Uterus (tissue), 4 donors: ENCODE results near the gene TSPAN11. TPM values are rescaled to one million over a fixed set of nuclear protein-coding genes. Genes with fewer than 3 reads are reported as not detected.

Source experiments
- DNase-seq, 2 donors: peaks; one replicate each; pipeline ENCODE4 v3.0.0-alpha.2; 2019 to 2020
- H3K27ac ChIP-seq, 2 donors: fragments of 200-600 bp; sonication (generic); 1 replicate in 1 of 2; 2 replicates in 1 of 2; pipeline ENCODE4 v1.5.1; 2016 to 2018
- H3K27me3 ChIP-seq, 2 donors: fragments of 200-600 bp; sonication (generic); one replicate each; pipeline ENCODE4 v1.5.1; 2018 to 2019; ENCODE audit warnings: control low read depth in 1 of 2
- H3K36me3 ChIP-seq, 2 donors: fragments of 200-600 bp; sonication (generic); one replicate each; pipeline ENCODE4 v1.5.1; 2019; ENCODE audit warnings: control low read depth in 1 of 2
- H3K4me1 ChIP-seq, 2 donors: fragments of 200-600 bp; sonication (generic); one replicate each; pipeline ENCODE4 v1.5.1; 2018 to 2019; ENCODE audit warnings: control low read depth in 1 of 2
- H3K4me3 ChIP-seq, 2 donors: fragments of 200-600 bp; sonication (generic); 1 replicate in 1 of 2; 2 replicates in 1 of 2; pipeline ENCODE4 v1.5.1; 2018 to 2019; ENCODE audit warnings: mild to moderate bottlenecking in 1 of 2
- H3K9me3 ChIP-seq, 2 donors: fragments of 200-600 bp; sonication (generic); one replicate each; pipeline ENCODE4 v1.5.1; 2019; ENCODE audit warnings: control low read depth in 1 of 2
- POLR2A ChIP-seq, 2 donors: fragments of 450-650 bp; IDR thresholded peaks; one replicate each; pipeline ENCODE4 v1.6.1; 2016; ENCODE audit warnings: antibody characterized with exemption in 2 of 2, mild to moderate bottlenecking in 1 of 2, moderate library complexity in 1 of 2
- intact Hi-C: fragments of 100-400 bp; cut with DNase I; formaldehyde crosslinking; loops from one replicate; pipeline ENCODE4 v1.15.1; 2023; ENCODE audit warnings: low total_unique reads
- total RNA-seq, 4 donors: library from RNA; depleted of rRNA in 3 of 4; stranded (reverse); fragments of >200 nt in 3 of 4; gene quantifications; one replicate each; pipeline versions ENCODE4 v1.1.0 to v1.2.4, GENCODE V29; 2014 to 2023
- TF ChIP-seq, protein P1 (sequence below), 4 experiments: fragments of 200-600 bp in 2 of 4; fragments of 450-650 bp in 2 of 4; sonication (generic) in 2 of 4; IDR thresholded peaks; one replicate each; pipeline ENCODE4 v1.5.1; 2016 to 2019; ENCODE audit warnings: antibody characterized with exemption in 4 of 4, mild to moderate bottlenecking in 2 of 4, moderate library complexity in 1 of 4
- donor health status: DM: yes; HTN: yes; CAD: no.

Gene TSPAN11
- total RNA-seq, 4 donors from 2014 or later = 0.51 to 9.4 (median 0.88) TPM

DNA sequence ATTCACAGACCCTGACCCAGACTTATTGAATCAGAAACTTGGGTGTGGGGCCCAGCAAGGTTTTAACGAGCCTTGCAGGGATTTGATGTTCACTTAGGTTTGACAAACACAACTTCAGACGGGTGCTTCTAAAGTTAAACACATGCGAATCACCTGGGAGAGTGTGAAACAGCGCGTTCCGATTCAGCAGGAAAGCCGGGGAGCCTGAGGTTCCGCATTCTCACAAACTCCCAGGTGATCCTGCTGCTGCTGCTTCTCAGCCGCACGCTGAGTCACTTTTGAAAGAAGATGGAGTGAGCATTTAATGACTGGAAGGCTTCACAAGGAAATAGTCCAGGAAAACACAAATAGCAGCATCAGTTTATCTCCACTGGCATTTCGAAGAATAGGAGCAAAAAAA is 102.9 kb downstream of the TSPAN11 start:
- no peaks in the 10 kb centered on the region for H3K4me1 ChIP-seq
- no peak overlapping the region for H3K4me3 ChIP-seq
- TF ChIP-seq, protein P1, sequence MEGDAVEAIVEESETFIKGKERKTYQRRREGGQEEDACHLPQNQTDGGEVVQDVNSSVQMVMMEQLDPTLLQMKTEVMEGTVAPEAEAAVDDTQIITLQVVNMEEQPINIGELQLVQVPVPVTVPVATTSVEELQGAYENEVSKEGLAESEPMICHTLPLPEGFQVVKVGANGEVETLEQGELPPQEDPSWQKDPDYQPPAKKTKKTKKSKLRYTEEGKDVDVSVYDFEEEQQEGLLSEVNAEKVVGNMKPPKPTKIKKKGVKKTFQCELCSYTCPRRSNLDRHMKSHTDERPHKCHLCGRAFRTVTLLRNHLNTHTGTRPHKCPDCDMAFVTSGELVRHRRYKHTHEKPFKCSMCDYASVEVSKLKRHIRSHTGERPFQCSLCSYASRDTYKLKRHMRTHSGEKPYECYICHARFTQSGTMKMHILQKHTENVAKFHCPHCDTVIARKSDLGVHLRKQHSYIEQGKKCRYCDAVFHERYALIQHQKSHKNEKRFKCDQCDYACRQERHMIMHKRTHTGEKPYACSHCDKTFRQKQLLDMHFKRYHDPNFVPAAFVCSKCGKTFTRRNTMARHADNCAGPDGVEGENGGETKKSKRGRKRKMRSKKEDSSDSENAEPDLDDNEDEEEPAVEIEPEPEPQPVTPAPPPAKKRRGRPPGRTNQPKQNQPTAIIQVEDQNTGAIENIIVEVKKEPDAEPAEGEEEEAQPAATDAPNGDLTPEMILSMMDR (IDR thresholded peaks at IDR 0.05) = no peak
- no peak for TF ChIP-seq POLR2A (IDR thresholded peaks at IDR 0.05)
- no peak overlapping the region for H3K27ac ChIP-seq
- intact Hi-C loops = no loop called here
- H3K9me3 ChIP-seq = no peaks in the 10 kb centered on the region
- H3K36me3 ChIP-seq = no peaks in the 10 kb centered on the region
- no peak for DNase-seq
- no peaks in the 10 kb centered on the region for H3K27me3 ChIP-seq

DNA sequence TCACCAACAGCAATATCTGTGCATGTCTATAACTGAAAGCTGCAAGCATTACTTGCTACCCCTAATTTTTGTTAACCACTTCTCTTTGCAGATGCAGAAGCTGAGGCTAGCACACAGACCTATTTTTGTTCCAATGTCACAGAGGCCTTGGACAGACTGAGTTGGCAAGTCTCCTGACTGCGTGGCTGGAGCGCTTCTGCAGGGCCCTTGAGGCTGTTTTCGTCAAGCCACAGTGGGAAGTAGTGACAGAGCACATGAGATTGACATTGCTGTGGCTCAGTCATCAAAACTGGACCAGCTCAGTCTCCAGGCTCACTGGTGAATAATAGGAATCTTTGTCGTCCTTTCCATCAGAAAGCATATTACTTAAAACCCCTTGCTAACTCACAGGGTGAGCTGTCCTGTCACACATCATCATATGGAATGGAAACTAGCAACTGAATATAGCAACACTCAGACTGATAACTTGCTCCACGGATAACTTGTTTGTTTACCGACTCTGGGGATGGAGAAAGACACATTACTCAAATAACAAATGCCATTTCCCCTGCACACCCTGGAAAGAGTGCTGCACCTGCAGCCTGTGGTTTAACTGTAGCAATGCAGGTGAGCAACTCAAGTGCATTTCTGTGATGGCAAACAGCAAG is 103.5 kb downstream of the TSPAN11 start:
- Histone ChIP-seq H3K27ac (no peak overlapping the region), H3K27me3 (no peaks in the 10 kb centered on the region), H3K4me1 (no peaks in the 10 kb centered on the region), H3K4me3 (no peak overlapping the region), H3K9me3 (no peaks in the 10 kb centered on the region), H3K36me3 (no peaks in the 10 kb centered on the region)
- DNase-seq = no peak
- intact Hi-C loops = no loop called here
- TF ChIP-seq POLR2A (IDR thresholded peaks at IDR 0.05) = no peak
- TF ChIP-seq, protein P1 (IDR thresholded peaks at IDR 0.05) = no peak

DNA sequence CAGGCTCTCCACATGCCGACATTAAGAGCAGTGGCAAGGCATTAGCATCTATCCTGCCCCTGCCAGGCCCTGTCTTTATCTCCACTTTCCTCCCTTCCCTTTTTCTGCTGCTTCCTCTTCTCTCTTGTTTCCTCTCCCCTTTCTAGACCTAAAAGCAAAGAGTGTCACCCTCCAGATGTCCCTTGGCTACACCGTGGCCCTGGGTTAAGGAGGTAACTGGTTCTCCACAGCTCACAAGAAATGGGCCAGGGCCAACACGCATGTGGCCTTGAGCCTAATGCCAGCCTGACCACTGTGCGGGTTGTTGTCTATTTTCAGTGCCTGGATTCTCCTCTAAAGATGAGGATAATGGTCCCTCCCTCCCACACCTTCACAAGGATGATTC is 105.4 kb downstream of the TSPAN11 start:
- TF ChIP-seq, protein P1 (IDR thresholded peaks at IDR 0.05) = no peak
- no peak for TF ChIP-seq POLR2A (IDR thresholded peaks at IDR 0.05)
- H3K4me1 ChIP-seq = no peaks in the 10 kb centered on the region
- no peaks in the 10 kb centered on the region for H3K27me3 ChIP-seq
- no peak overlapping the region for H3K27ac ChIP-seq
- H3K4me3 ChIP-seq = no peak overlapping the region
- intact Hi-C loops = no loop called here
- no peaks in the 10 kb centered on the region for H3K36me3 ChIP-seq
- no peaks in the 10 kb centered on the region for H3K9me3 ChIP-seq
- DNase-seq = no peak

DNA sequence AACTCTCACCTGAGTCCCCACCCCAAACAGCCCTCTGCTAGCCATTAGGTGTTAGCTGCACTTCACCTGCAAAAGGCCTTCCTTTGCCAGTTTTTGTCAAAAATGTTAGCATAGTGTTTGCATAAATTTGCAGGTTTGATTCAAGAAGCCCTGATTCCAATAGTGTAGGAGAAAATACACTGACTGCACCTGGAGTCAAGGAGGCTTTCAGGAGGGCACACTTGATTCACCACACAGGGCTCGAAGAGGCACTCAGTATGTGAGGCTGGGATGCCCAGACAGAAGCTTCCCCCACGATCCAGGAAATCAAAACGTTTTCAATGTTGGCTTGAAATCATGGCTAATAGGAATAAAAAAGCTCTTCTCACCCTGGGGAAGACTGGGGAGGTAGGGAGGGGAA is 106.6 kb downstream of the TSPAN11 start:
- H3K27me3 ChIP-seq = no peaks in the 10 kb centered on the region
- H3K27ac ChIP-seq = no peak overlapping the region
- H3K36me3 ChIP-seq = no peaks in the 10 kb centered on the region
- no peak for DNase-seq
- H3K4me1 ChIP-seq = no peaks in the 10 kb centered on the region
- TF ChIP-seq, protein P1 (IDR thresholded peaks at IDR 0.05) = no peak
- TF ChIP-seq POLR2A (IDR thresholded peaks at IDR 0.05) = no peak
- no peaks in the 10 kb centered on the region for H3K9me3 ChIP-seq
- intact Hi-C loops = no loop called here
- H3K4me3 ChIP-seq = no peak overlapping the region

DNA sequence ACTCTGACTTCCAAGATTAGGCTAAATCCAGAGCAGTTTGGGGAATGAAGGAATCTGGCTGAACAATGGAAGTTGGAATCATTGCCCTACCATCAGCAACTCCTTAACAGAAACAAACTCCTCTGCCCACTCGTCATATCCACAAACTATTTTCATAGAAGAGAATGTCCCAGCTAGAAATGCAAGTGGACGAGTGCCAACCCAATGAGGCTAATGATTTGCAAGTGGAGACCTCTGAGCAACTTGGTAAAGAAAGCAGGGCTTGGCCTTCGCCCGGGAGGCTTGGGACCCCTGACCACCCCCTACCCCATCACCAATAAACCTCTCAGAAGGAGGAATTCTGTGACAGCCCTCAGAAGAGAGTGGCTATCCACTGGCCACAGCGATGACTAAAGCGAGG is 107.1 kb downstream of the TSPAN11 start:
- Histone ChIP-seq H3K36me3 (no peaks in the 10 kb centered on the region), H3K4me3 (no peak overlapping the region), H3K9me3 (no peaks in the 10 kb centered on the region), H3K4me1 (no peaks in the 10 kb centered on the region), H3K27ac (no peak overlapping the region), H3K27me3 (no peaks in the 10 kb centered on the region)
- DNase-seq = no peak
- TF ChIP-seq, protein P1 (IDR thresholded peaks at IDR 0.05) = no peak
- no peak for TF ChIP-seq POLR2A (IDR thresholded peaks at IDR 0.05)
- intact Hi-C loops = no loop called here
